HEK293 (cell line): ENCODE data around the gene RRAS.

Experiments
- CTCF ChIP-seq: fragments of 450-650 bp; formaldehyde crosslinking; IDR thresholded peaks from 2 replicates; pipeline ENCODE4 v1.5.1; 2016; ENCODE audit warnings: missing biosample characterization, missing genetic modification characterization
- SP2 ChIP-seq: fragments of 450-650 bp; formaldehyde crosslinking; IDR thresholded peaks from 2 replicates; pipeline ENCODE4 v1.5.1; 2016; ENCODE audit warnings: missing biosample characterization, missing genetic modification characterization
- ZNF157 ChIP-seq: fragments of 450-650 bp; formaldehyde crosslinking; IDR thresholded peaks from 2 replicates; pipeline ENCODE4 v1.5.1; 2016; ENCODE audit warnings: missing biosample characterization, missing genetic modification characterization
- ZNF274 ChIP-seq, 2 experiments: fragments of 200-500 bp in 1 of 2; fragments of 450-650 bp in 1 of 2; sonication (Bioruptor generic) in 1 of 2; formaldehyde crosslinking in 1 of 2; IDR thresholded peaks; 2 replicates each; pipeline versions ENCODE4 v1.5.1 to v1.6.1; 2014 to 2016; ENCODE audit warnings: borderline replicate concordance in 1 of 2, inconsistent platforms in 1 of 2, low read length in 1 of 2, missing biosample characterization in 1 of 2, missing genetic modification characterization in 1 of 2
- ZNF37A ChIP-seq: fragments of 450-650 bp; IDR thresholded peaks from 2 replicates; pipeline ENCODE4 v1.5.1; 2018; ENCODE audit warnings: missing biosample characterization, missing genetic modification characterization
- ZNF501 ChIP-seq: fragments of 450-650 bp; formaldehyde crosslinking; IDR thresholded peaks from 2 replicates; pipeline ENCODE4 v1.5.1; 2016; ENCODE audit warnings: missing biosample characterization, missing genetic modification characterization
- ZNF530 ChIP-seq: fragments of 450-650 bp; formaldehyde crosslinking; IDR thresholded peaks from 2 replicates; pipeline ENCODE4 v1.5.1; 2016; ENCODE audit warnings: low read depth, missing biosample characterization, missing genetic modification characterization
- ZNF626 ChIP-seq: fragments of 450-650 bp; sonication (Bioruptor Pico); formaldehyde crosslinking; IDR thresholded peaks from 2 replicates; pipeline ENCODE4 v1.5.1; 2018; ENCODE audit warnings: missing biosample characterization, missing genetic modification characterization, inconsistent platforms
- ZNF677 ChIP-seq: fragments of 450-650 bp; IDR thresholded peaks from 2 replicates; pipeline ENCODE4 v1.5.0; 2018; ENCODE audit warnings: missing biosample characterization, mild to moderate bottlenecking, missing genetic modification characterization, moderate library complexity
- ZNF776 ChIP-seq: fragments of 450-650 bp; formaldehyde crosslinking; IDR thresholded peaks from 2 replicates; pipeline ENCODE4 v1.5.0; 2017; ENCODE audit warnings: missing biosample characterization, missing genetic modification characterization, borderline replicate concordance
- TF ChIP-seq, protein P1 (sequence below): fragments of 450-650 bp; formaldehyde crosslinking; IDR thresholded peaks from 2 replicates; pipeline ENCODE4 v1.5.1; 2017; ENCODE audit warnings: missing biosample characterization, mild to moderate bottlenecking, missing genetic modification characterization, moderate library complexity
- TF ChIP-seq, protein P2 (sequence below): fragments of 450-650 bp; IDR thresholded peaks from 2 replicates; pipeline ENCODE4 v1.5.1; 2018; ENCODE audit warnings: missing biosample characterization, mild to moderate bottlenecking, missing genetic modification characterization

GRCh38 chr19:49680421-49681351 lies 40.7 kb upstream of the RRAS start:
- TF ChIP-seq ZNF501 (no peak), CTCF (tag by site-specific recombination) (peak; percentile 96), ZNF274 (IDR thresholded peaks at IDR 0.05; ENCODE audit: low read length) (no peak), ZNF274 (tag by site-specific recombination; IDR thresholded peaks at IDR 0.05; ENCODE audit: borderline replicate concordance) (no peak), ZNF37A (tag by site-specific recombination) (no peak), ZNF157 (tag by site-specific recombination) (no peak), ZNF626 (tag by site-specific recombination) (no peak), ZNF530 (tag by site-specific recombination) (no peak), ZNF776 (tag by site-specific recombination) (no peak), SP2 (tag by site-specific recombination) (no peak), ZNF677 (tag by site-specific recombination) (no peak)
- TF ChIP-seq, protein P1, sequence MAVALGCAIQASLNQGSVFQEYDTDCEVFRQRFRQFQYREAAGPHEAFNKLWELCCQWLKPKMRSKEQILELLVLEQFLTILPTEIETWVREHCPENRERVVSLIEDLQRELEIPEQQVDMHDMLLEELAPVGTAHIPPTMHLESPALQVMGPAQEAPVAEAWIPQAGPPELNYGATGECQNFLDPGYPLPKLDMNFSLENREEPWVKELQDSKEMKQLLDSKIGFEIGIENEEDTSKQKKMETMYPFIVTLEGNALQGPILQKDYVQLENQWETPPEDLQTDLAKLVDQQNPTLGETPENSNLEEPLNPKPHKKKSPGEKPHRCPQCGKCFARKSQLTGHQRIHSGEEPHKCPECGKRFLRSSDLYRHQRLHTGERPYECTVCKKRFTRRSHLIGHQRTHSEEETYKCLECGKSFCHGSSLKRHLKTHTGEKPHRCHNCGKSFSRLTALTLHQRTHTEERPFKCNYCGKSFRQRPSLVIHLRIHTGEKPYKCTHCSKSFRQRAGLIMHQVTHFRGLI (tag by site-specific recombination) = peak; percentile 58
- TF ChIP-seq, protein P2, sequence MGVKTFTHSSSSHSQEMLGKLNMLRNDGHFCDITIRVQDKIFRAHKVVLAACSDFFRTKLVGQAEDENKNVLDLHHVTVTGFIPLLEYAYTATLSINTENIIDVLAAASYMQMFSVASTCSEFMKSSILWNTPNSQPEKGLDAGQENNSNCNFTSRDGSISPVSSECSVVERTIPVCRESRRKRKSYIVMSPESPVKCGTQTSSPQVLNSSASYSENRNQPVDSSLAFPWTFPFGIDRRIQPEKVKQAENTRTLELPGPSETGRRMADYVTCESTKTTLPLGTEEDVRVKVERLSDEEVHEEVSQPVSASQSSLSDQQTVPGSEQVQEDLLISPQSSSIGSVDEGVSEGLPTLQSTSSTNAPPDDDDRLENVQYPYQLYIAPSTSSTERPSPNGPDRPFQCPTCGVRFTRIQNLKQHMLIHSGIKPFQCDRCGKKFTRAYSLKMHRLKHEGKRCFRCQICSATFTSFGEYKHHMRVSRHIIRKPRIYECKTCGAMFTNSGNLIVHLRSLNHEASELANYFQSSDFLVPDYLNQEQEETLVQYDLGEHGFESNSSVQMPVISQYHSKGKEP (tag by site-specific recombination) = no peak
